SIG-M5 treated with dmso at 0.1 percent for 504 hours (cell line): ENCODE data around the gene GDPD5.
A peak's percentile ranks its signal among the peaks of the same experiment; 100 is the strongest.
"Not testable (repeated sequence)": the region's sequence is repeated elsewhere in the genome, so short reads cannot be mapped to it uniquely, and the experiment has no call there.

ENCODE experiments used
- DNase-seq: peaks from one replicate; lab custom pipeline; 2025; ENCODE audit not compliant: unreplicated experiment; lab: John Stamatoyannopoulos, UW

GDPD5 gene

GRCh38 chr11:75431533-75432525 lies 93.9 kb downstream of the GDPD5 start:
- DNase-seq: no peak

GRCh38 chr11:75430714-75431532 lies 94.8 kb downstream of the GDPD5 start:
- no peak for DNase-seq

DNA sequence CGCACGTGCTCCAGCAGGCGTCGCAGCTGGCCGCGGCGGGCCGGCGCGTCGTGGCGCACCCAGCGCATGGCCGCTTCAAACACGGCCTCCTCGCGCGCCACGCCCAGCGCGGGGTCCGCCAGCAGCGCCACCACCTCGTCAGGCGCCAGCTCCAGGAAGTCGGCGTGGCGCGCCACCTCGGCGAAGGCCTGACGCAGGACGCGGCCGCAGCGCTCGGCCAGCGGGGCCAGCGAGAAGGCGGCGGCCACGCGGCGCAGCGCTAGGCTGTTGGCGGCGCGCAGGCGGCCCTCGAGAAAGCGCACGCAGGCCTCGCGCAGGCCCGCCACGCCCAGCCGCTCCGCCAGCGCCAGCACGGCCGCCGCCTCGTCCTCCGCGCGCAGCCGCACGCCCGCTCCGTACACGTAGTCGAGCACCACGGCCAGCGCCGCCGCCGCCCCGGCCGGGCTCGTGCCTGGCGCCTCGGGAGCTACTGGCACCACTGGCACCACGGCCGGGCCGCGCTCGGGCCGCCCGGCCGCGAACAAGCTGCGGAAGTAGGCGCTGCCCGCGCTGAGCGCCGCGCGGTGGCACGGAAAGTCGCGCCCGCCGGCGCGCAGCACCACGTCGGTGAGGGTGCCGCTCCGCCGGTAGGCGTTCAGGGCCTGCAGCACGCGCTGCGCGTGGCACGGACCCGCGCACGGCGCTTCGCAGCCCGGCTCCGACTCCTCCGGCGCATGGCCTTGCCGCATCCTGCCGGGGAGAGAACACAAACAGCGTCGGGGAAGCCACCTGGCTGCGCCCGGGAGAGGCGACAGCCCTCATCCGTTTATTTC lies 95.6 kb downstream of the GDPD5 start:
- DNase-seq: peak; percentile 44

DNA sequence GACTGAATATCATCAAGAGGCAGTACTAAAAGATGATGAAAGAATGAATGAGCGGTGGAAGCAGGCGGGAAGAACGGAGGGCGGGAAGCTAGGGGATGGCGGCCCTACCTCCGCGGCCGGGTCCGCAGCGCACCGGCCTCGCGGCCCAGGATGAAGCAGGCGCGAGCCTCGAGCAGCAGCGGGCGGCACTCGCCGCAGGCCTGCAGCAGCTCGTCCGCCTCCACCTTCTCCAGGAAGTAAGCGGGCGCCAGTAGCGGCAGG lies 96.2 kb downstream of the GDPD5 start:
- DNase-seq: no peak

DNA sequence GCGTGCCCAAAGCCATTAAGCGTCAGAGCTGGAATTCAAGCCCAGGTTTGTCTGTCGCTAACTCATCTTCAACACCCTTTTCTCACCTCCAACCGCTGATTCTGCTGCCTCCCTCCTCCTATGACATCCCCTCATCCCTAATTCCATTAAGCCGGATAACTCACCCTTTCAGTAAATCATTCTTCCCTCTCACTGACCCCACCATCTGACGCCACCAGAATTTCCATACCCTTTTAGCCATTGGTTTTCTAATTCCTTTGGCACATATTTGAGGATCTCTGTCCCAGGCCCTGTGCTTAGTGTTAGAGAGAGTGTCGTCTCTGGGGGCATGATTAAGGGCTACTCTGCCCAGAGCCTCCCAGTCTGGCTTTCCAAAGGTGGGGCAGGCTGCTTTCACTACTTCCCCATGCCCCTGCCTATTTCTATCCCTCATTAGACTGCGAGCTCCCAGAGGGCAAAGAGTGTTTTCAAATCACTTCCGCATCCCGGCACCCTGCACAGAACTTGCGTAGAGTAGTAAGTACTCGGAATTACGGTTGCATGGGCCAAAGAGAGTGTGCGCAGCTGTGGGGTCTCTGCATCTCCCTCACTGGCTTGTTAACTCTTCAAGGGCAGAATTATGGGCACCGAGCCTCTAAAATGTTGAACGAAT lies 96.6 kb downstream of the GDPD5 start:
- DNase-seq: no peak

GRCh38 chr11:75428281-75428724 lies 97.4 kb downstream of the GDPD5 start:
- DNase-seq: peak; percentile 20

DNA sequence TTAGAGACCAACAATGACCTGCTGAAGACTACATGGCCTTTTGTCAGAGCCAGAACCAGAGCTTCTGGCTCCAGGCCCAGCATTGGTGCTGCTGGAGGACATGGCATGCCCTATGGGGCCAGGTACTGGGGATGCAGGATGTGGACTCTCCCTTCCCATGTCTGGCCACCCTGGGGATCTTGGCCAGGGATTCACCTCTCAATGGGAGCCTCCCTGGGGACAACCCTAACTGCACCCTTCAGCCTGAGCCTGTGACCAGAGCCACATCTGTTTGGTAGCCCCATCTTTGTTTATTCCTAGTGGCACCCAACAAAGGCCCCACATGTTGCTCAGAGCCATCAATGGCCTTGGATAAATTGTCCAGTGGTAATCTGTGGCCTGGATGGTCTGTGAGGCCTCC lies 98.6 kb downstream of the GDPD5 start:
- DNase-seq: no peak

- no peak for DNase-seq
Measured at GRCh38 chr11:75426720-75427086, 99.0 kb downstream of the GDPD5 start.

- no peak for DNase-seq
Measured at GRCh38 chr11:75425422-75425821, 100.3 kb downstream of the GDPD5 start.

DNA sequence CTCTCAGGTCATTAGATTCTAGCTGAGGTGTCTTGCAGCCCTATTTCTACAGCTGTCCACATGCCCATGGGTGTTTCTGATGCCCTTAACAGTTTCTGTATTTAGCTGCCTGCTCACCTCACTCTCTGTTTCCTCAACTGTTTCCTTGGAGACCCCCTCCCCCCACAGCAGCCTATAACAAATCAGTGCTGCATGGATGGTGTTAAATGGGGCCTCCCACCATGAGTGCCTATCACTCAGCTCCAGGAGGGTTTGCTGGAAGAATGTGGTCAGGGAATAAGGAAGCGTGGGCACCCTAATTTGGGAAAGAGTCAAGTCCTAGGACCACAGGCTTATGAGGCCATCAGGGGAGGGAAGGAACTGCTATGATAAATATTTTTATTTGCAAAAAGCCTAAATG lies 101.3 kb downstream of the GDPD5 start:
- DNase-seq: no peak

DNA sequence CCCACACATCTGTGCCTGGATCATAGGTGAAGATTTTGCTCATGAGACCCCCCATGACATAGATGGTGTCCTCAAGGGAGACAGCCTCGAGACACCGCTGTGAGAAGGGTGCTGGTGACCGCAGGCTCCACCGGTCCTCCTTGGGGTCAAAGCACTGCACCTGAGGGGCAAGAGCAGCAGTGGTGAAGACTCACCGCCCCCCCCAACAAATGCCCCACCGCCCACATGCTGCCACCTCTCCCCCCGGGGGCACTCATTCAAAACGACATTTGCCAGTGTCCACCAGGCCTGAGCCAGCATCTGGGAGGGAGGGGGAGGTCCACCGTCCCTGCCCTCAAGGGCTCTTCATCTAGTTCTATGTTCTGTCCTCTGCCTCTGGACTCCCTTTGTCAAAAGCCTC lies 102.0 kb downstream of the GDPD5 start:
- no peak for DNase-seq

DNA sequence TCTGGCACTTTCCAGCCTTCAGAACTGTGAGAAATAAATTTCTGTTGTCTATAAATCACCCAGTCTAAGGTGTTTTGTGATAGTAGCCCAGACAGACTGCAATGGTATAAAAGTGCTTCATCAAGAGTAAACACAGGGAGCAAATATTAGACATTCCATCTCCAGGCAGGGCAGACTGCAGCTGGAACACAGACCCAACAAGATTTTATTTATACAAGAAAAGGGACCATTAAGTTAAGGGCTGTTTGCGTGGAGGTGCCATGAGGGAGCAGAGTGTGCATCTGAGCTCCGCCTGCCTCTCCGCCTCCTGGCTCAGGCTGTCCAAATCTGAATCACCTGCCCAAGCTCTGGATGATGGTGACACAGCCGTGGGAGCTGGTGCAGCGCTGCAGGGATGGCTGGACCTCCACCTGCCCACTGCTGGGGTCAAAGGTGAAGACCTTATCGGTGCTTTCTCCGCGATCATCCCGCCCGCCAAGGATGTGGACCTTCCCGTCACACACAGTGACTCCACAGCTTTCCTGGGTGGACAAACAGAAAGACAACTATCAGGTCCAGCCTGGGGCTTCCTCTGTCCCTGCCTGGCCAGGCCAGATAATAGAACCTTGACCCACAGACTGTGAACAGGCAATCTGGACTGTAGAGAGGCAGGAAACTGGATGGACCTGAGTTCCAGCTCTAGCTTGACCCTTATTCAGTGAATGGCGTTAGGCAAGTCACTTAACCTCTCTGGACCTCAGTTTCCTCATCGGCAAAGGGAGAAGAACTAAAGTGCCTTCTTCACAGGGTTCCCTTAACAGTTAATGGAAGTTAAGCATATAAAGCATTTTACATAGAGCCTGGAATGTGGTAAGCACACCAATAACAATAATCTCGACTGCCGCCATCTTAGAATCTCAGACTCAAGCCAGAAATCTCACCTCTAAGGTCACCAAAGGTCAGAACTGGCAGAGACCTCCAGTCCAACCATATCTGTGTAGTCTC lies 103.2 kb downstream of the GDPD5 start:
- peak; percentile 76 for DNase-seq

GRCh38 chr11:75421902-75422247 lies 103.9 kb downstream of the GDPD5 start:
- DNase-seq: no peak

- no peak for DNase-seq
Measured at GRCh38 chr11:75421035-75421602, 104.6 kb downstream of the GDPD5 start.

- no peak for DNase-seq
Measured at GRCh38 chr11:75420224-75421034, 105.3 kb downstream of the GDPD5 start.

DNA sequence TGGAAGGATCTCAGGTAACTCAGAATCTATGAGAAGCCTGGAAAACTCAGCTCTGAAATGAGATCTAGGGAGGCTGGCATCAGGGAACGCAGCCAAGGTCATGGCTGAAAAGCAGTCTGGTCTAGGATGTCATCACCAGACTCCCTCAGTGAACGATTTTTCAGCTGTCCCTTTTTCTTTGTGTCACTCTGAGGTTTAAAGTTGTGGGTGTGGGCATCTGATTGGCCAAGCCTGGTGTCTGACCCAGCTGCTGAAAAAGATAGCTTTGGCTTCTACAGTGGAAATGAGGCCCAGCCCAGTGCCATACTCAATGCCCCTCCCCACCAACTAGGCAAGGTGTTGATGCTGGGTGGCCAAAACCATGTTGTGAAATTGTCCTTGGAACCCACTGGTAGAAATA lies 111.9 kb downstream of the GDPD5 start:
- DNase-seq: no peak

DNA sequence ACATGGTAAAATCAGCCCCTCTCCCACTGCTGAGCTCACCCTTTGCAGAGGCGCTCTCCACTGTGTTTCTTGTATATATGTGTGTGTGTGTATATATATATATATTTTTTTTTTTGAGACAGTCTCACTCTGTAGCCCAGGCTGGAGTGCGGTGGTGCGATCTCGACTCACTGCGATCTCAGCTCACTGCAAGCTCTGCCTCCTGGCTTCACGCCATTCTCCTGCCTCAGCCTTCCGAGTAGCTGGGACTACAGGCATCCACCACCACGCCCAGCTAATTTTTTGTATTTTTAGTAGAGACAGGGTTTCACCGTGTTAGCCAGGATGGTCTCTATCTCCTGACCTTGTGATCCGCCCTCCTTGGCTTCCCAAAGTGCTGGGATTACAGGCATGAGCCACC lies 112.6 kb downstream of the GDPD5 start:
- not testable (repeated sequence) for DNase-seq

GRCh38 chr11:75409971-75410370 lies 115.8 kb downstream of the GDPD5 start:
- not testable (repeated sequence) for DNase-seq

- no peak for DNase-seq
Measured at GRCh38 chr11:75408957-75409219, 116.9 kb downstream of the GDPD5 start.
